DND-41 (cell line): ENCODE measurements around the gene PDE3A.

Experiments used
- ATAC-seq: fragments of 200-7000 bp; cut with Tn5 transposase; 3 replicates; pipeline ENCODE4 v1.9.1; 2021; ENCODE audit warnings: low read depth; ENCODE audit not compliant: insufficient read depth
- DNase-seq: peaks from one replicate; pipeline ENCODE4 v3.0.0-alpha.2; 2020
- H2AFZ ChIP-seq: 2 replicates; pipeline ENCODE4 v1.6.0; 2012; ENCODE audit warnings: low read depth, low read length
- H3K27ac ChIP-seq: 2 replicates; pipeline ENCODE4 v1.5.1; 2012; ENCODE audit warnings: low read length, inconsistent platforms
- H3K27me3 ChIP-seq: fragments of 200-600 bp; sonication (generic); 2 replicates; pipeline ENCODE4 v1.6.0; 2012; ENCODE audit warnings: low read length, mild to moderate bottlenecking, inconsistent platforms; ENCODE audit not compliant: insufficient read depth, poor library complexity
- H3K36me3 ChIP-seq: 2 replicates; pipeline ENCODE4 v1.5.1; 2012; ENCODE audit warnings: low read length, inconsistent platforms; ENCODE audit not compliant: insufficient read depth
- H3K4me1 ChIP-seq: 2 replicates; pipeline ENCODE4 v1.5.1; 2012; ENCODE audit warnings: mild to moderate bottlenecking, low read length; ENCODE audit not compliant: insufficient read depth
- H3K4me2 ChIP-seq: 2 replicates; pipeline ENCODE4 v1.6.0; 2012; ENCODE audit warnings: mild to moderate bottlenecking, moderate library complexity, low read length, inconsistent platforms; ENCODE audit not compliant: insufficient read depth
- H3K4me3 ChIP-seq, 2 experiments: fragments of 200-600 bp in 1 of 2; shearing (Covaris generic) in 1 of 2; 2 replicates each; pipeline ENCODE4 v1.5.1; 2012 to 2016; ENCODE audit warnings: inconsistent platforms in 2 of 2, low read length in 2 of 2, mild to moderate bottlenecking in 2 of 2, low read depth in 1 of 2, moderate library complexity in 1 of 2
- H3K79me2 ChIP-seq: 2 replicates; pipeline ENCODE4 v1.6.0; 2012; ENCODE audit warnings: low read length, inconsistent platforms; ENCODE audit not compliant: insufficient read depth
- H3K9ac ChIP-seq: 2 replicates; pipeline ENCODE4 v1.6.0; 2012; ENCODE audit warnings: low read depth, mild to moderate bottlenecking, inconsistent platforms, low read length, moderate library complexity
- H3K9me3 ChIP-seq: 2 replicates; pipeline ENCODE4 v1.5.1; 2012; ENCODE audit warnings: low read length, moderate library complexity, mild to moderate bottlenecking, inconsistent platforms; ENCODE audit not compliant: insufficient read depth, severe bottlenecking
- H4K20me1 ChIP-seq: 2 replicates; pipeline ENCODE4 v1.6.0; 2012; ENCODE audit warnings: low read length; ENCODE audit not compliant: insufficient read depth
- CTCF ChIP-seq: IDR thresholded peaks from 2 replicates; pipeline ENCODE4 v1.5.1; 2012; ENCODE audit warnings: borderline replicate concordance, low read length, moderate library complexity, mild to moderate bottlenecking; ENCODE audit not compliant: poor library complexity, severe bottlenecking; ENCODE audit errors: extremely low read depth
- EZH2 ChIP-seq: IDR thresholded peaks from 3 replicates; pipeline ENCODE4 v1.6.1; 2012; ENCODE audit warnings: borderline replicate concordance, low read depth, mild to moderate bottlenecking, moderate library complexity, low read length, inconsistent platforms; ENCODE audit not compliant: severe bottlenecking

PDE3A gene

GRCh38 chr12:20588042-20588441 is 219.7 kb downstream of the PDE3A start:
- Histone ChIP-seq H3K4me2 (no peak overlapping the region), H2AFZ (no peak overlapping the region), H3K27me3 (no peaks in the 10 kb centered on the region), H3K36me3 (no peaks in the 10 kb centered on the region), H3K4me1 (no peaks in the 10 kb centered on the region), H4K20me1 (no peaks in the 10 kb centered on the region), H3K79me2 (no peaks in the 10 kb centered on the region), H3K9ac (no peak overlapping the region), H3K27ac (no peak overlapping the region), H3K4me3 (no peak overlapping the region), H3K9me3 (no peaks in the 10 kb centered on the region)
- ATAC-seq, result no peak
- TF ChIP-seq EZH2 (no peak), CTCF (no peak)
- no peak for DNase-seq

GRCh38 chr12:20590570-20590969 is 222.2 kb downstream of the PDE3A start:
- Histone ChIP-seq H3K27me3 (no peaks in the 10 kb centered on the region), H3K4me1 (no peaks in the 10 kb centered on the region), H2AFZ (no peak overlapping the region), H3K27ac (no peak overlapping the region), H3K4me2 (no peak overlapping the region), H3K4me3 (no peak overlapping the region), H3K79me2 (no peaks in the 10 kb centered on the region), H3K9ac (no peak overlapping the region), H3K9me3 (no peaks in the 10 kb centered on the region), H3K36me3 (no peaks in the 10 kb centered on the region), H4K20me1 (no peaks in the 10 kb centered on the region)
- TF ChIP-seq EZH2 (no peak), CTCF (no peak)
- ATAC-seq (no peak), DNase-seq (no peak)

GRCh38 chr12:20592556-20592955 is 224.2 kb downstream of the PDE3A start:
- Histone ChIP-seq H3K4me3 (no peak overlapping the region), H3K9me3 (no peaks in the 10 kb centered on the region), H3K4me1 (no peaks in the 10 kb centered on the region), H3K36me3 (no peaks in the 10 kb centered on the region), H3K27ac (no peak overlapping the region), H3K4me2 (no peak overlapping the region), H3K79me2 (no peaks in the 10 kb centered on the region), H2AFZ (no peak overlapping the region), H3K27me3 (no peaks in the 10 kb centered on the region), H4K20me1 (no peaks in the 10 kb centered on the region), H3K9ac (no peak overlapping the region)
- DNase-seq (no peak), ATAC-seq (no peak)
- no peak for TF ChIP-seq EZH2
- TF ChIP-seq CTCF, result no peak

- Histone ChIP-seq H4K20me1 (no peaks in the 10 kb centered on the region), H3K4me3 (no peak overlapping the region), H3K27ac (no peak overlapping the region), H3K4me1 (no peaks in the 10 kb centered on the region), H3K9ac (no peak overlapping the region), H3K4me2 (no peak overlapping the region), H3K27me3 (no peaks in the 10 kb centered on the region), H2AFZ (no peak overlapping the region), H3K9me3 (no peaks in the 10 kb centered on the region), H3K36me3 (no peaks in the 10 kb centered on the region), H3K79me2 (no peaks in the 10 kb centered on the region)
- no peak for DNase-seq
- TF ChIP-seq CTCF (no peak), EZH2 (no peak)
- ATAC-seq, result no peak
Observed at GRCh38 chr12:20593611-20594010, 225.3 kb downstream of the PDE3A start.
